Osteoblast (primary cell): ENCODE measurements around the gene KCND3. TPM values are rescaled to one million over a fixed set of nuclear protein-coding genes. Genes with fewer than 3 reads are reported as not detected.

Experiments
- DNase-seq: peaks from one replicate; pipeline ENCODE4 v3.0.0; 2011; ENCODE audit warnings: low spot score, mixed read lengths; ENCODE audit not compliant: insufficient read length; ENCODE audit errors: missing footprints
- H2AFZ ChIP-seq: 2 replicates; pipeline ENCODE4 v1.6.0; 2011; ENCODE audit warnings: mild to moderate bottlenecking, low read length
- H3K27ac ChIP-seq: 2 replicates; pipeline ENCODE4 v1.5.1; 2011; ENCODE audit warnings: mild to moderate bottlenecking, low read depth, low read length, moderate library complexity
- H3K27me3 ChIP-seq: 2 replicates; pipeline ENCODE4 v1.6.0; 2012; ENCODE audit warnings: mild to moderate bottlenecking, control low read depth, inconsistent platforms, low read length, moderate library complexity; ENCODE audit not compliant: insufficient read depth
- H3K36me3 ChIP-seq: 2 replicates; pipeline ENCODE4 v1.5.1; 2011; ENCODE audit warnings: mild to moderate bottlenecking, low read length, control low read depth, moderate library complexity; ENCODE audit not compliant: insufficient read depth
- H3K4me1 ChIP-seq: 2 replicates; pipeline ENCODE4 v1.5.1; 2011; ENCODE audit warnings: mild to moderate bottlenecking, low read length, control low read depth, moderate library complexity; ENCODE audit not compliant: insufficient read depth
- H3K4me2 ChIP-seq: 2 replicates; pipeline ENCODE4 v1.6.0; 2011; ENCODE audit warnings: mild to moderate bottlenecking, low read length; ENCODE audit not compliant: insufficient read depth
- H3K4me3 ChIP-seq: fragments of 200-600 bp; sonication (generic); 3 replicates; pipeline ENCODE4 v1.5.1; 2012; ENCODE audit warnings: mild to moderate bottlenecking, low read length, inconsistent platforms; ENCODE audit not compliant: insufficient read depth
- H3K79me2 ChIP-seq: 2 replicates; pipeline ENCODE4 v1.6.0; 2012; ENCODE audit warnings: mild to moderate bottlenecking, low read length, control low read depth, inconsistent platforms; ENCODE audit not compliant: insufficient read depth
- H3K9me3 ChIP-seq: 2 replicates; pipeline ENCODE4 v1.5.1; 2011; ENCODE audit warnings: low read depth, low read length, control low read depth
- H4K20me1 ChIP-seq: 2 replicates; pipeline ENCODE4 v1.6.0; 2012; ENCODE audit warnings: mild to moderate bottlenecking, low read length, control low read depth; ENCODE audit not compliant: insufficient read depth
- CTCF ChIP-seq: IDR thresholded peaks from 2 replicates; pipeline ENCODE4 v1.5.1; 2011; ENCODE audit warnings: mild to moderate bottlenecking, low read depth, low read length, moderate library complexity; ENCODE audit errors: extremely low read depth
- total RNA-seq: library from RNA; depleted of rRNA; stranded (reverse); fragments of >200 nt; gene quantifications from 2 replicates; pipeline ENCODE4 v1.2.3, GENCODE V29; 2012

KCND3 gene
- total RNA-seq, 1 donor, result 3.6 TPM

- Histone ChIP-seq H3K9me3 (no peaks in the 10 kb centered on the region), H2AFZ (no peak overlapping the region), H3K4me2 (no peak overlapping the region), H3K27ac (no peak overlapping the region), H3K4me1 (no peaks in the 10 kb centered on the region), H3K4me3 (no peak overlapping the region), H3K36me3 (peaks cover 32% of the 10 kb centered on the region), H3K27me3 (no peaks in the 10 kb centered on the region), H4K20me1 (no peaks in the 10 kb centered on the region), H3K79me2 (no peaks in the 10 kb centered on the region)
- DNase-seq, result no peak
- TF ChIP-seq CTCF, result no peak
Observed at GRCh38 chr1:111768625-111769024, 220.8 kb downstream of the KCND3 start.

GRCh38 chr1:111768023-111768422, 221.4 kb downstream of the KCND3 start:
- H3K27me3 ChIP-seq, result no peaks in the 10 kb centered on the region
- H2AFZ ChIP-seq, result no peak overlapping the region
- no peak for DNase-seq
- no peaks in the 10 kb centered on the region for H3K4me1 ChIP-seq
- no peaks in the 10 kb centered on the region for H3K9me3 ChIP-seq
- no peak overlapping the region for H3K4me3 ChIP-seq
- peaks cover 37% of the 10 kb centered on the region for H3K36me3 ChIP-seq
- no peak overlapping the region for H3K4me2 ChIP-seq
- no peak for TF ChIP-seq CTCF
- no peak overlapping the region for H3K27ac ChIP-seq
- no peaks in the 10 kb centered on the region for H4K20me1 ChIP-seq
- H3K79me2 ChIP-seq, result no peaks in the 10 kb centered on the region

- H3K36me3 ChIP-seq, result peaks cover 65% of the 10 kb centered on the region
- H3K27me3 ChIP-seq, result no peaks in the 10 kb centered on the region
- H3K79me2 ChIP-seq, result peaks cover 22% of the 10 kb centered on the region
- H3K4me2 ChIP-seq, result no peak overlapping the region
- H4K20me1 ChIP-seq, result no peaks in the 10 kb centered on the region
- DNase-seq, result no peak
- H3K4me3 ChIP-seq, result no peak overlapping the region
- H3K27ac ChIP-seq, result no peak overlapping the region
- peaks cover 3% of the 10 kb centered on the region for H3K4me1 ChIP-seq
- no peak overlapping the region for H2AFZ ChIP-seq
- no peaks in the 10 kb centered on the region for H3K9me3 ChIP-seq
- TF ChIP-seq CTCF, result no peak
Observed at GRCh38 chr1:111762332-111762731, 227.1 kb downstream of the KCND3 start.

DNA sequence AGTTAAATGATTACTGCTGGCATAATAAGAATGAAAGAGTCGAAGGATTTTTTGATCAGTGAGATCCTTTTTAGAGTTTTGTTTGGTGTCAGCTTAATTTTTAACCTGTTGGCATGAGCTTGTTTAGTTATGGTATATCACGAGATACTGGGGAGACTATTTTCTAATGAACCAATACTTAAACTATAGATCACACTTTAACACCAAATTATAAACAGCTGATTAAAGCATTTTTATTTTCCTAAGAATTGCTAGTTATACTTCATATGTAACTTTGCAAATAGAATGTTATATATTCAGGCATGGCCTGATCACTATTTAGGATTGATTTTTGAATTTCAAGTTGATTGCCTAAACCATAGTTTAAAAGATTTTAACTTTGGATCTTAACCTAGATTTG, 227.8 kb downstream of the KCND3 start:
- no peak overlapping the region for H3K27ac ChIP-seq
- H3K9me3 ChIP-seq, result no peaks in the 10 kb centered on the region
- no peak overlapping the region for H3K4me3 ChIP-seq
- H3K79me2 ChIP-seq, result peaks cover 29% of the 10 kb centered on the region
- H2AFZ ChIP-seq, result no peak overlapping the region
- H4K20me1 ChIP-seq, result no peaks in the 10 kb centered on the region
- no peak for TF ChIP-seq CTCF
- no peak for DNase-seq
- H3K4me2 ChIP-seq, result no peak overlapping the region
- peaks cover 9% of the 10 kb centered on the region for H3K4me1 ChIP-seq
- H3K36me3 ChIP-seq, result peaks cover 64% of the 10 kb centered on the region
- no peaks in the 10 kb centered on the region for H3K27me3 ChIP-seq
